LNCAP (cell line): Measurements from ENCODE around the gene HEMGN.

Experiments
- CTCF ChIP-seq: fragments of 450-650 bp; IDR thresholded peaks from 2 replicates; pipeline ENCODE4 v1.5.1; 2017; ENCODE audit warnings: mild to moderate bottlenecking

The HEMGN gene

GRCh38 chr9:97970165-97970564, 32.2 kb upstream of the HEMGN start:
- no peak for TF ChIP-seq CTCF

GRCh38 chr9:97969014-97969413, 31.0 kb upstream of the HEMGN start:
- no peak for TF ChIP-seq CTCF

GRCh38 chr9:97966493-97966892, 28.5 kb upstream of the HEMGN start:
- no peak for TF ChIP-seq CTCF

GRCh38 chr9:97964901-97965300, 26.9 kb upstream of the HEMGN start:
- TF ChIP-seq CTCF = no peak

- TF ChIP-seq CTCF = no peak
These were observed 25.3 kb upstream of the HEMGN start for GRCh38 chr9:97963232-97963631.

- TF ChIP-seq CTCF = no peak
These were observed 24.6 kb upstream of the HEMGN start for GRCh38 chr9:97962575-97962974.

- TF ChIP-seq CTCF = no peak
These were observed 24.2 kb upstream of the HEMGN start for GRCh38 chr9:97962136-97962535.

GRCh38 chr9:97961361-97961760, 23.4 kb upstream of the HEMGN start:
- TF ChIP-seq CTCF = no peak
